H1 (cell line): Measurements from ENCODE around the gene TNS3. TPM values are rescaled to one million over a fixed set of nuclear protein-coding genes. Genes with fewer than 3 reads are reported as not detected.

Experiments
- CTCF ChIA-PET: fragments of 300-600 bp; sonication (Branson Sonifier 250); formaldehyde crosslinking; loops from one replicate; lab custom pipeline; 2021; ENCODE audit not compliant: partially characterized antibody; lab: Charles Lee
- POLR2A ChIA-PET: fragments of 300-600 bp; sonication (Branson Sonifier 250); formaldehyde crosslinking; loops from one replicate; lab custom pipeline; 2021; ENCODE audit warnings: inconsistent platforms; ENCODE audit not compliant: partially characterized antibody; lab: Charles Lee
- DNase-seq, 2 experiments: peaks; one replicate each; pipeline versions ENCODE4 v3.0.0 to v3.0.0-alpha.2; 2010 to 2022; ENCODE audit warnings: low spot score in 2 of 2, low read depth in 1 of 2, mixed read lengths in 1 of 2
- FAIRE-seq: peaks from 2 replicates; lab custom pipeline; 2011; peaks lifted over from hg19 to GRCh38; lab: Jason Lieb, UNC
- H2AFZ ChIP-seq: 2 replicates; pipeline ENCODE4 v1.8.1; 2012; ENCODE audit warnings: low read length, inconsistent platforms
- H2AK5ac ChIP-seq: 2 replicates; pipeline ENCODE4 v1.6.1; 2013; ENCODE audit warnings: low read depth, low read length
- H2BK120ac ChIP-seq: replicated peaks from 2 replicates; pipeline ENCODE3; 2013; ENCODE audit warnings: low read depth, low read length, inconsistent platforms
- H2BK12ac ChIP-seq: 2 replicates; pipeline ENCODE4 v1.6.1; 2013; ENCODE audit warnings: low read depth, low read length
- H2BK15ac ChIP-seq: 2 replicates; pipeline ENCODE4 v1.6.1; 2013; ENCODE audit warnings: low read length
- H2BK20ac ChIP-seq: 2 replicates; pipeline ENCODE4 v1.6.1; 2013; ENCODE audit warnings: low read length
- H2BK5ac ChIP-seq: 2 replicates; pipeline ENCODE4 v1.6.1; 2013; ENCODE audit warnings: low read depth, low read length
- H3K14ac ChIP-seq: 2 replicates; pipeline ENCODE4 v1.6.1; 2013; ENCODE audit warnings: inconsistent platforms; ENCODE audit not compliant: insufficient read length
- H3K18ac ChIP-seq: 2 replicates; pipeline ENCODE4 v1.6.1; 2013; ENCODE audit warnings: low read length; ENCODE audit errors: extremely low read depth
- H3K23ac ChIP-seq: 2 replicates; pipeline ENCODE4 v1.6.1; 2013; ENCODE audit warnings: inconsistent platforms; ENCODE audit not compliant: insufficient read length
- H3K23me2 ChIP-seq: 2 replicates; pipeline ENCODE4 v1.6.1; 2013; ENCODE audit warnings: low read depth, low read length
- H3K27ac ChIP-seq: 2 replicates; pipeline ENCODE4 v1.6.1; 2011; ENCODE audit warnings: low read depth, low read length, inconsistent platforms
- H3K27me3 ChIP-seq, 4 experiments: replicated peaks in 1 of 4; 1 replicate in 1 of 4; 2 replicates in 3 of 4; pipeline versions ENCODE4 v1.6.1 to v1.8.1; 2011 to 2013; ENCODE audit warnings: low read length in 3 of 4, mild to moderate bottlenecking in 3 of 4, inconsistent platforms in 2 of 4, mixed read lengths in 2 of 4, moderate library complexity in 1 of 4; ENCODE audit not compliant: control insufficient read depth in 3 of 4, insufficient read depth in 3 of 4; ENCODE audit errors: extremely low read depth in 1 of 4
- H3K36me3 ChIP-seq, 4 experiments: 2 replicates each; pipeline versions ENCODE4 v1.6.1 to v1.8.1; 2011 to 2013; ENCODE audit warnings: mild to moderate bottlenecking in 4 of 4, low read length in 3 of 4, moderate library complexity in 2 of 4, control low read depth in 1 of 4, inconsistent platforms in 1 of 4; ENCODE audit not compliant: insufficient read depth in 4 of 4, control insufficient read depth in 2 of 4
- H3K4ac ChIP-seq: replicated peaks from 2 replicates; pipeline ENCODE3; 2013; ENCODE audit warnings: low read length, low read depth, mixed read lengths, inconsistent platforms; ENCODE audit not compliant: insufficient read length
- H3K4me1 ChIP-seq, 4 experiments: replicated peaks in 1 of 4; 1 replicate in 1 of 4; 2 replicates in 3 of 4; pipeline versions ENCODE4 v1.6.1 to v1.8.1; 2011 to 2013; ENCODE audit warnings: low read length in 3 of 4, inconsistent platforms in 2 of 4, mixed read lengths in 1 of 4; ENCODE audit not compliant: insufficient read depth in 4 of 4, control insufficient read depth in 3 of 4
- H3K4me2 ChIP-seq, 2 experiments: 2 replicates each; pipeline versions ENCODE4 v1.6.1 to v1.8.1; 2011 to 2013; ENCODE audit warnings: low read depth in 2 of 2, low read length in 2 of 2, control low read depth in 1 of 2, inconsistent platforms in 1 of 2, mild to moderate bottlenecking in 1 of 2; ENCODE audit not compliant: insufficient read depth in 1 of 2
- H3K4me3 ChIP-seq, 4 experiments: fragments of 200-600, 300-600 bp in 1 of 4; sonication (generic), shearing (Covaris generic), sonication (Bioruptor Twin) in 1 of 4; 2 replicates each; pipeline versions ENCODE4 v1.5.1 to v1.8.1; 2011 to 2016; ENCODE audit warnings: low read length in 4 of 4, low read depth in 3 of 4, control low read depth in 2 of 4, inconsistent platforms in 2 of 4, mild to moderate bottlenecking in 2 of 4, mixed read lengths in 1 of 4, moderate library complexity in 1 of 4; ENCODE audit not compliant: insufficient read depth in 2 of 4; ENCODE audit errors: extremely low read depth in 1 of 4
- H3K56ac ChIP-seq: replicated peaks from 2 replicates; pipeline ENCODE3; 2013; ENCODE audit warnings: low read depth, mild to moderate bottlenecking, mixed read lengths, low read length, inconsistent platforms; ENCODE audit not compliant: insufficient read length
- H3K79me1 ChIP-seq: 2 replicates; pipeline ENCODE4 v1.6.1; 2013; ENCODE audit warnings: low read depth, low read length, control low read depth
- H3K79me2 ChIP-seq, 2 experiments: 2 replicates each; pipeline versions ENCODE4 v1.6.1 to v1.8.1; 2012 to 2013; ENCODE audit warnings: low read length in 2 of 2, mild to moderate bottlenecking in 2 of 2, inconsistent platforms in 1 of 2; ENCODE audit not compliant: insufficient read depth in 2 of 2, control insufficient read depth in 1 of 2
- H3K9ac ChIP-seq, 4 experiments: replicated peaks in 1 of 4; 1 replicate in 1 of 4; 2 replicates in 3 of 4; pipeline versions ENCODE4 v1.6.1 to v1.8.1; 2011 to 2013; ENCODE audit warnings: low read depth in 3 of 4, low read length in 3 of 4, control low read depth in 2 of 4, mild to moderate bottlenecking in 2 of 4, moderate library complexity in 2 of 4, inconsistent platforms in 1 of 4; ENCODE audit errors: extremely low read depth in 1 of 4
- H3K9me3 ChIP-seq, 2 experiments: 2 replicates each; pipeline versions ENCODE4 v1.6.1 to v1.8.1; 2012 to 2013; ENCODE audit warnings: mild to moderate bottlenecking in 2 of 2, moderate library complexity in 2 of 2, control low read depth in 1 of 2, inconsistent platforms in 1 of 2, low read depth in 1 of 2, low read length in 1 of 2, mixed read lengths in 1 of 2; ENCODE audit not compliant: insufficient read depth in 2 of 2
- H4K20me1 ChIP-seq, 2 experiments: replicated peaks in 1 of 2; 2 replicates each; pipeline versions ENCODE3 to v1.8.1; 2011 to 2013; ENCODE audit warnings: inconsistent platforms in 2 of 2, low read length in 2 of 2, mild to moderate bottlenecking in 1 of 2; ENCODE audit not compliant: insufficient read depth in 2 of 2, control insufficient read depth in 1 of 2
- H4K5ac ChIP-seq: 2 replicates; pipeline ENCODE4 v1.6.1; 2013; ENCODE audit warnings: low read length, low read depth, mixed read lengths, inconsistent platforms; ENCODE audit not compliant: insufficient read length
- H4K8ac ChIP-seq: 2 replicates; pipeline ENCODE4 v1.8.0; 2013; ENCODE audit warnings: mild to moderate bottlenecking, moderate library complexity, low read length, inconsistent platforms; ENCODE audit not compliant: insufficient read depth; ENCODE audit errors: extremely low read depth
- H4K91ac ChIP-seq: replicated peaks from 2 replicates; pipeline ENCODE3; 2013; ENCODE audit warnings: low read length, mixed read lengths, inconsistent platforms; ENCODE audit not compliant: insufficient read length
- CBX5 ChIP-seq: fragments of 300-800, 300-1000 bp; sonication (generic); IDR thresholded peaks from 2 replicates; pipeline ENCODE4 v1.7.1; 2016; ENCODE audit warnings: antibody characterized with exemption, low read length, low read depth
- CEBPB ChIP-seq: IDR thresholded peaks from 2 replicates; pipeline ENCODE4 v1.6.1; 2012; ENCODE audit warnings: low read depth, low read length
- CREB1 ChIP-seq: IDR thresholded peaks from 2 replicates; pipeline ENCODE4 v1.6.1; 2012; ENCODE audit warnings: inconsistent platforms
- GTF2F1 ChIP-seq: IDR thresholded peaks from 2 replicates; pipeline ENCODE4 v1.6.1; 2012; ENCODE audit warnings: low read depth, low read length, improper control_type of control experiment, borderline replicate concordance
- KDM4A ChIP-seq: IDR thresholded peaks from one replicate; pipeline ENCODE4 v1.7.1; 2012; ENCODE audit warnings: low read depth, mild to moderate bottlenecking, moderate library complexity, low read length, inconsistent platforms; ENCODE audit not compliant: severe bottlenecking
- NRF1 ChIP-seq: IDR thresholded peaks from 2 replicates; pipeline ENCODE4 v1.6.1; 2011; ENCODE audit warnings: mild to moderate bottlenecking, low read depth, low read length, improper control_type of control experiment
- PHF8 ChIP-seq: fragments of 200-600 bp; sonication (generic); conservative IDR thresholded peaks from 2 replicates; pipeline ENCODE4 v1.7.1; 2012; ENCODE audit warnings: low read depth, mild to moderate bottlenecking, inconsistent platforms, low read length, moderate library complexity
- SIRT6 ChIP-seq: IDR thresholded peaks from one replicate; pipeline ENCODE4 v1.7.1; 2012; ENCODE audit warnings: low read length, inconsistent platforms
- TBP ChIP-seq: IDR thresholded peaks from 2 replicates; pipeline ENCODE4 v1.6.1; 2011; ENCODE audit warnings: low read depth, low read length, improper control_type of control experiment
- WGBS, 2 experiments: shearing (Covaris generic) in 1 of 2; methylation state at CpG; one replicate each; pipeline versions ENCODE4 v1.1.6 to v1.1.7; 2013 to 2015; ENCODE audit warnings: low lambda C conversion rate in 2 of 2, mixed read lengths in 2 of 2, inconsistent platforms in 1 of 2, low coverage in 1 of 2, missing lambda C conversion rate in 1 of 2; ENCODE audit not compliant: insufficient replicate concordance in 2 of 2, insufficient coverage in 1 of 2, insufficient read length in 1 of 2; ENCODE audit errors: extremely low coverage in 1 of 2, missing lambda C conversion rate in 1 of 2; 5-methylcytosine and 5-hydroxymethylcytosine counted together
- polyA plus RNA-seq, 7 experiments: library from polyadenylated mRNA; depleted of rRNA in 3 of 7; stranded (reverse) in 5 of 7; unstranded in 2 of 7; fragments of >200 nt in 5 of 7; fragments of 200-250 nt in 2 of 7; gene quantifications; 1 replicate in 5 of 7; 2 replicates in 1 of 7; 4 replicates in 1 of 7; pipeline versions ENCODE4 v1.2.1 to v1.2.3, GENCODE V29; 2011 to 2013; ENCODE audit warnings: missing spikeins in 2 of 7, mixed read lengths in 2 of 7
- total RNA-seq: library from RNA; stranded (reverse); fragmentation: NEBNext Ultra II Directional; extraction: Animal tissue kit (Norgen Biotek cat#: 25700); gene quantifications from 2 replicates; pipeline ENCODE4 v1.2.1, GENCODE V29; 2021
- TF ChIP-seq, protein P1 (sequence below): IDR thresholded peaks from 2 replicates; pipeline ENCODE4 v1.6.1; 2012; ENCODE audit warnings: inconsistent platforms
- TF ChIP-seq, protein P2 (sequence below): IDR thresholded peaks from 2 replicates; pipeline ENCODE4 v1.6.1; 2011; ENCODE audit warnings: low read depth, mild to moderate bottlenecking, low read length; ENCODE audit not compliant: insufficient read depth

Gene TNS3
- total and polyA plus RNA-seq, 2 of the 8 experiments (the other 6 are each of a cell fraction or from before 2014, with no cell fraction given), result 11.9 to 24.2 TPM

DNA sequence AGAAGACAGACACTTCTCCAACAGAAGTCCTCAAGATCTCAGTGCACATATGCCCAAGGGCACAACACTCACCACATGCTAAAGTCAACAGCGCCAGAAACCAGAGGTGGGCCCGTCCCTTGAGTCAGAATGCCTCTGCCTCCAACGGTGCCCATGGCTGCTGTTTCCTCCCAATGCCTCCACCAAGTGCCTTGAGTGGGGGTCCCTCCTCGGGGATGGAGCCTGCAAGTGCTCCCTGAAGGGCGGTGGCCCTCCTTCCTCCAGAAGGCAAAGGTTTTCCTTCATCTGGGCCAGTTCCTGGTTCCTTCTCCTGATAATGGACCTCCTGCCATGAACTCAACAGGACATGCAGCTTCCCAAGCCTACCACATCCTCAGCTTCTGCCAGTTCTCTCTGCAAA is 58.5 kb downstream of the TNS3 start:
- no peak overlapping the region for H3K4me2 ChIP-seq
- no peak for DNase-seq
- TF ChIP-seq, protein P1, sequence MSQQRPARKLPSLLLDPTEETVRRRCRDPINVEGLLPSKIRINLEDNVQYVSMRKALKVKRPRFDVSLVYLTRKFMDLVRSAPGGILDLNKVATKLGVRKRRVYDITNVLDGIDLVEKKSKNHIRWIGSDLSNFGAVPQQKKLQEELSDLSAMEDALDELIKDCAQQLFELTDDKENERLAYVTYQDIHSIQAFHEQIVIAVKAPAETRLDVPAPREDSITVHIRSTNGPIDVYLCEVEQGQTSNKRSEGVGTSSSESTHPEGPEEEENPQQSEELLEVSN, result no peak
- no peak for TF ChIP-seq SIRT6
- no peak for TF ChIP-seq TBP
- TF ChIP-seq GTF2F1, result no peak
- TF ChIP-seq, protein P2, sequence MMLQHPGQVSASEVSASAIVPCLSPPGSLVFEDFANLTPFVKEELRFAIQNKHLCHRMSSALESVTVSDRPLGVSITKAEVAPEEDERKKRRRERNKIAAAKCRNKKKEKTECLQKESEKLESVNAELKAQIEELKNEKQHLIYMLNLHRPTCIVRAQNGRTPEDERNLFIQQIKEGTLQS, result no peak
- no peak for TF ChIP-seq CREB1
- TF ChIP-seq KDM4A, result no peak
- no peak for TF ChIP-seq NRF1
- TF ChIP-seq CBX5, result no peak
- TF ChIP-seq PHF8, result no peak
- TF ChIP-seq CEBPB, result no peak
- TF ChIP-seq, all 59 proteins: peak for 0
- H4K91ac ChIP-seq, result no peak overlapping the region
- POLR2A ChIA-PET, result no interaction called here
- H4K5ac ChIP-seq, result no peak overlapping the region
- H2BK20ac ChIP-seq, result no peak overlapping the region
- no peak overlapping the region for H3K27ac ChIP-seq
- H3K14ac ChIP-seq, result no peak overlapping the region
- no peak for FAIRE-seq
- no peak overlapping the region for H2BK15ac ChIP-seq
- H2AK5ac ChIP-seq, result no peak overlapping the region
- H2BK12ac ChIP-seq, result no peak overlapping the region
- WGBS, 2 experiments, result 96% methylated on average over 5 of the region's 5 CpGs; no CpG with 5 or more reads in 1 of the 2 experiments
- no peak overlapping the region for H2BK120ac ChIP-seq
- H3K23ac ChIP-seq, result no peak overlapping the region
- no peak overlapping the region for H3K4ac ChIP-seq
- H4K20me1 ChIP-seq, result peaks cover 0 to 1% of the 10 kb centered on the region in 2 experiments
- peaks cover 15% of the 10 kb centered on the region for H3K79me1 ChIP-seq
- H3K4me3 ChIP-seq, result no peak overlapping the region
- CTCF ChIA-PET, result interaction anchor here (1.1 kb wide), 1 partner anchor 11 kb away, joined by 3 read pairs; no protein-coding TSS in a partner anchor
- H3K36me3 ChIP-seq, result peaks cover 0 to 6% (median 2%) of the 10 kb centered on the region in 4 experiments; a peak in 3 of 8 replicates
- H3K4me1 ChIP-seq, result peaks cover 0 to 13% (median 9%) of the 10 kb centered on the region in 4 experiments; a peak in 6 of 7 replicates
- no peak overlapping the region for H3K56ac ChIP-seq
- no peak overlapping the region for H4K8ac ChIP-seq
- no peak overlapping the region for H3K18ac ChIP-seq
- H3K27me3 ChIP-seq, result no peaks in the 10 kb centered on the region
- H2BK5ac ChIP-seq, result no peak overlapping the region
- no peak overlapping the region for H2AFZ ChIP-seq
- no peaks in the 10 kb centered on the region for H3K23me2 ChIP-seq
- H3K9me3 ChIP-seq, result no peaks in the 10 kb centered on the region
- H3K79me2 ChIP-seq, result no peaks in the 10 kb centered on the region
- no peak overlapping the region; a peak in 1 of 7 replicates for H3K9ac ChIP-seq
